Spleen (tissue), 11 donors: ENCODE measurements around the gene TMEM106B. TPM values are rescaled to one million over a fixed set of nuclear protein-coding genes. Genes with fewer than 3 reads are reported as not detected.

Experiments
- DNase-seq: peaks from one replicate; pipeline ENCODE4 v3.0.0-alpha.2; 2020
- H3K27ac ChIP-seq, 8 donors: fragments of 200-600 bp; sonication (generic) in 7 of 8; 1 replicate in 4 of 8; 2 replicates in 4 of 8; pipeline versions ENCODE4 v1.5.0 to v1.8.0; 2016 to 2021; ENCODE audit warnings: inconsistent platforms in 4 of 8, mild to moderate bottlenecking in 4 of 8, moderate library complexity in 1 of 8
- H3K27me3 ChIP-seq, 7 donors: fragments of 200-600 bp; sonication (generic) in 6 of 7; replicated peaks in 1 of 7; 1 replicate in 4 of 7; 2 replicates in 3 of 7; pipeline versions ENCODE4 v1.5.0 to v1.8.0; 2016 to 2021; ENCODE audit warnings: inconsistent platforms in 3 of 7, mild to moderate bottlenecking in 1 of 7
- H3K36me3 ChIP-seq, 6 donors: fragments of 200-600 bp; sonication (generic) in 5 of 6; 1 replicate in 4 of 6; 2 replicates in 2 of 6; pipeline versions ENCODE4 v1.5.0 to v1.8.0; 2016 to 2021; ENCODE audit warnings: inconsistent platforms in 2 of 6
- H3K4me1 ChIP-seq, 6 donors: fragments of 200-600 bp; sonication (generic) in 5 of 6; 1 replicate in 3 of 6; 2 replicates in 3 of 6; pipeline versions ENCODE4 v1.5.0 to v1.8.0; 2016 to 2021; ENCODE audit warnings: inconsistent platforms in 3 of 6
- H3K4me3 ChIP-seq, 8 donors: fragments of 200-600 bp; sonication (generic) in 7 of 8; 1 replicate in 4 of 8; 2 replicates in 4 of 8; pipeline versions ENCODE4 v1.5.0 to v1.8.0; 2016 to 2021; ENCODE audit warnings: inconsistent platforms in 4 of 8, mild to moderate bottlenecking in 4 of 8, moderate library complexity in 2 of 8
- H3K9me3 ChIP-seq, 8 donors: fragments of 200-600 bp; sonication (generic) in 7 of 8; 1 replicate in 4 of 8; 2 replicates in 4 of 8; pipeline versions ENCODE4 v1.5.0 to v1.8.0; 2016 to 2021; ENCODE audit warnings: inconsistent platforms in 4 of 8
- CTCF ChIP-seq, 11 experiments: fragments of 200-600 bp in 7 of 11; fragments of 450-650 bp in 4 of 11; sonication (generic) in 4 of 11; IDR thresholded peaks in 8 of 11; conservative IDR thresholded peaks in 3 of 11; 1 replicate in 7 of 11; 2 replicates in 4 of 11; pipeline versions ENCODE4 v1.4.0 to v1.8.0; 2016 to 2021; ENCODE audit warnings: antibody characterized with exemption in 11 of 11, inconsistent platforms in 4 of 11, mild to moderate bottlenecking in 1 of 11
- POLR2A ChIP-seq, 3 donors: fragments of 450-650 bp; IDR thresholded peaks; one replicate each; pipeline ENCODE4 v1.5.1; 2017; ENCODE audit warnings: antibody characterized with exemption in 3 of 3, mild to moderate bottlenecking in 1 of 3
- POLR2AphosphoS5 ChIP-seq, 3 donors: sonication (generic); formaldehyde crosslinking; IDR thresholded peaks; one replicate each; pipeline ENCODE4 v1.5.1; 2017; ENCODE audit warnings: antibody characterized with exemption in 3 of 3
- WGBS, 5 donors: extraction: QIAGEN DNeasy Blood & Tissue Kit in 3 of 5; methylation state at CpG; one replicate each; pipeline versions ENCODE4 v1.1.5 to v1.1.7; 2013 to 2018; 5-methylcytosine and 5-hydroxymethylcytosine counted together
- intact Hi-C: fragments of 100-400 bp; cut with DNase I; formaldehyde crosslinking; loops from one replicate; pipeline ENCODE4 v1.15.0; 2023; ENCODE audit warnings: low total_unique reads
- polyA plus RNA-seq, 3 donors: library from polyadenylated mRNA; stranded (reverse); fragments of 200-250 nt; gene quantifications; one replicate each; pipeline ENCODE4 v1.2.1, GENCODE V29; 2013
- total RNA-seq, 7 donors: library from RNA; depleted of rRNA in 3 of 7; stranded (reverse); fragments of >200 nt in 3 of 7; fragmentation: NEBNext Ultra II Directional in 4 of 7; extraction: Animal tissue kit (Norgen Biotek cat#: 25700) in 4 of 7; gene quantifications; one replicate each; pipeline versions ENCODE4 v1.1.0 to v1.2.1, GENCODE V29; 2016 to 2021
- donor health status: healthy with polysubstance abuse.
- donor health status: DM: no; HTN: no; CAD: no; lungs with moderate emphysema.
- donor health status: DM: no; HTN: no; CAD: no.
- donor health status: Bipolar disorder and iron deficiency.
- donor health status: healthy.
- donor health status: DM: no; HTN: no; CAD: no.
- donor health status: DM: yes; HTN: yes; CAD: no.

The TMEM106B gene
- total and polyA plus RNA-seq, 10 donors, result 6.6 to 58.2 (median 31.3) TPM

GRCh38 chr7:12239806-12240205 lies 28.7 kb downstream of the TMEM106B start:
- Histone ChIP-seq H3K36me3 (peaks cover 0 to 25% (median 7%) of the 10 kb centered on the region in 6 donors), H3K4me1 (peaks cover 0 to 15% (median 4%) of the 10 kb centered on the region in 6 donors), H3K27ac (no peak overlapping the region), H3K9me3 (peaks cover 0 to 14% (median 0%) of the 10 kb centered on the region in 8 donors), H3K27me3 (no peaks in the 10 kb centered on the region), H3K4me3 (no peak overlapping the region)
- TF ChIP-seq POLR2AphosphoS5 (IDR thresholded peaks at IDR 0.05) (no peak), CTCF (IDR thresholded peaks at IDR 0.05 in 8 of 11, conservative IDR thresholded peaks at IDR 0.05 in 3 of 11) (no peak), POLR2A (IDR thresholded peaks at IDR 0.05) (no peak)
- WGBS, 5 donors, result 35 to 54% (median 39%) methylated on average over 3 of the region's 3 CpGs
- DNase-seq, result no peak
- intact Hi-C loops, result no loop called here

DNA sequence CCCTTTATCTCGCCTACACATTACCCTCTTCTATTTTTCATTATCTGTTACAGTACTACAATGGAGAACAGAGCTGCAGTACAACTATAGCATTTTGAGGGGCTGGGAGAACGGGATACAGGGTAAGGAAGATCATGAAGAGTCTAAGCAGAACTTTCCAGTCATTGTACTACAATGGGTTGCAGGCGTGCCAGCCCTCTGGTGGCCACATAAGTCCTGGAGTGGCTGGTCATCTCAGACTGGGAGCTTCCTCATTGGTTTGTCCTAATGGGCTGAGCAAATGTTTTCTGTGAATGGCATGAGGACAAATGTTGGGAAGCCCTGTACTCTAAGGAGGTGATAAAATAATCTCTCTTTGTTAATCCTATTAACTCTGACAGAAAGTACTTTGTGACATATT lies 33.0 kb downstream of the TMEM106B start:
- WGBS, 5 donors, result 82 to 90% (median 88%) methylated on average over 3 of the region's 3 CpGs
- intact Hi-C loops, result no loop called here
- H3K36me3 ChIP-seq, result no peaks in the 10 kb centered on the region
- peaks cover 0 to 15% (median 4%) of the 10 kb centered on the region in 6 donors for H3K4me1 ChIP-seq
- TF ChIP-seq CTCF (IDR thresholded peaks at IDR 0.05 in 8 of 11, conservative IDR thresholded peaks at IDR 0.05 in 3 of 11) (no peak), POLR2A (IDR thresholded peaks at IDR 0.05) (no peak), POLR2AphosphoS5 (IDR thresholded peaks at IDR 0.05) (no peak)
- H3K4me3 ChIP-seq, result no peak overlapping the region
- no peaks in the 10 kb centered on the region for H3K27me3 ChIP-seq
- peaks cover 0 to 5% (median 0%) of the 10 kb centered on the region in 8 donors for H3K9me3 ChIP-seq
- no peak overlapping the region for H3K27ac ChIP-seq
- DNase-seq, result no peak

GRCh38 chr7:12244694-12245093 lies 33.6 kb downstream of the TMEM106B start:
- Histone ChIP-seq H3K27ac (no peak overlapping the region), H3K36me3 (no peaks in the 10 kb centered on the region), H3K27me3 (no peaks in the 10 kb centered on the region), H3K4me3 (no peak overlapping the region), H3K4me1 (peaks cover 0 to 10% (median 2%) of the 10 kb centered on the region in 6 donors), H3K9me3 (peaks cover 0 to 5% (median 0%) of the 10 kb centered on the region in 8 donors)
- intact Hi-C loops, result no loop called here
- DNase-seq, result no peak
- WGBS, 5 donors, result 41 to 70% (median 59%) methylated on average over 2 of the region's 2 CpGs
- TF ChIP-seq POLR2AphosphoS5 (IDR thresholded peaks at IDR 0.05) (no peak), POLR2A (IDR thresholded peaks at IDR 0.05) (no peak)

- WGBS, 5 donors, result 75 to 89% (median 84%) methylated on average over 3 of the region's 3 CpGs
- H3K27ac ChIP-seq, result no peak overlapping the region
- H3K9me3 ChIP-seq, result peaks cover 0 to 24% (median 2%) of the 10 kb centered on the region in 8 donors
- H3K4me1 ChIP-seq, result no peaks in the 10 kb centered on the region
- DNase-seq, result no peak
- H3K36me3 ChIP-seq, result no peaks in the 10 kb centered on the region
- no peak for TF ChIP-seq CTCF (IDR thresholded peaks at IDR 0.05 in 8 of 11, conservative IDR thresholded peaks at IDR 0.05 in 3 of 11)
- no peak for TF ChIP-seq POLR2AphosphoS5 (IDR thresholded peaks at IDR 0.05)
- no peak for TF ChIP-seq POLR2A (IDR thresholded peaks at IDR 0.05)
- intact Hi-C loops, result no loop called here
- H3K27me3 ChIP-seq, result no peaks in the 10 kb centered on the region
- no peak overlapping the region for H3K4me3 ChIP-seq
Observed at GRCh38 chr7:12249706-12250105, 38.6 kb downstream of the TMEM106B start.

DNA sequence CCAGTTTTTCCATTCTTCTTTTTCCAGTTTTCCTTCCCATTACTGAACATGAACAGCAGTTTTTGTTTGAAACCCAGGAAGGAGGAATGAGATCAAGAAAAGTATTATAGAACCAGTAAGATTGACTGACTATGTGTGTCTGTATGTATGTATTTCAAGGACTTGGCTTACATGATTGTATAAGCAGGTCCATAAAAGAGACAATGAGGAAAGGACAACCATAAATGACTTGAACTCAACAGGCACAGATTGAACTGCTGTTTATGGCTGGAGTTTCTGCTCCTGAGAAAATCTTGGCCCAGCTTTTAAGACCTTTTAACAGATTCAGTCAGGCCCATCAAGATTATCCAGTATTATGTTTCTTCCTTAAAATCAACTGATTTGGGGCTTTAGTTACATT lies 39.1 kb downstream of the TMEM106B start:
- no peaks in the 10 kb centered on the region for H3K27me3 ChIP-seq
- H3K4me3 ChIP-seq, result no peak overlapping the region
- DNase-seq, result no peak
- intact Hi-C loops, result no loop called here
- peaks cover 0 to 26% (median 2%) of the 10 kb centered on the region in 8 donors for H3K9me3 ChIP-seq
- no peaks in the 10 kb centered on the region for H3K36me3 ChIP-seq
- no peaks in the 10 kb centered on the region for H3K4me1 ChIP-seq
- TF ChIP-seq POLR2AphosphoS5 (IDR thresholded peaks at IDR 0.05), result no peak
- TF ChIP-seq POLR2A (IDR thresholded peaks at IDR 0.05), result no peak
- TF ChIP-seq CTCF (IDR thresholded peaks at IDR 0.05 in 8 of 11, conservative IDR thresholded peaks at IDR 0.05 in 3 of 11), result no peak
- H3K27ac ChIP-seq, result no peak overlapping the region
